HepG2 (cell line): ENCODE measurements around the gene UQCRC2. TPM values are rescaled to one million over a fixed set of nuclear protein-coding genes. Genes with fewer than 3 reads are reported as not detected.

Experiments used
- ATAC-seq: fragments of 200-7000 bp; cut with Tn5 transposase; 3 replicates; pipeline ENCODE4 v1.9.1; 2020; ENCODE audit warnings: mild to moderate bottlenecking, moderate library complexity
- BruUV-seq: library from RNA; stranded (reverse); fragments of 400-500 nt; replicated peaks from 2 replicates; lab custom pipeline; 2021; lab: Mats Ljungman, UMichigan
- CTCF ChIA-PET: fragments of 300-600 bp; formaldehyde crosslinking; extraction: SDS; loops from one replicate; lab custom pipeline; 2021; ENCODE audit warnings: low total read pairs, inconsistent platforms, low intra/inter-chr PET ratio; lab: Yijun Ruan, JAX
- POLR2A ChIA-PET: fragments of 350-600 bp; sonication (Branson Sonifier 250); formaldehyde crosslinking; loops from one replicate; lab custom pipeline; 2020; ENCODE audit warnings: antibody characterized with exemption, inconsistent platforms; lab: Yijun Ruan, JAX
- DNase-seq: peaks from one replicate; pipeline ENCODE4 v3.0.0-alpha.2; 2015; ENCODE audit warnings: low spot score
- FAIRE-seq: peaks from 3 replicates; lab custom pipeline; 2011; peaks lifted over from hg19 to GRCh38; lab: Jason Lieb, UNC
- H2AFZ ChIP-seq: one replicate; pipeline ENCODE4 v1.6.1; 2011; ENCODE audit warnings: low read length, inconsistent platforms
- H3K27ac ChIP-seq: fragments of 300-600 bp; 3 replicates; pipeline ENCODE4 v1.8.0; 2011; ENCODE audit warnings: mixed run types, mild to moderate bottlenecking, mixed read lengths, low read length, inconsistent platforms; ENCODE audit not compliant: insufficient read depth; ENCODE audit errors: extremely low read length
- H3K27me3 ChIP-seq, 2 experiments: fragments of 200-600 bp in 1 of 2; 2 replicates in 1 of 2; 3 replicates in 1 of 2; pipeline versions ENCODE4 v1.6.0 to v1.8.0; 2011; ENCODE audit warnings: low read length in 2 of 2, mild to moderate bottlenecking in 2 of 2, moderate library complexity in 2 of 2, inconsistent platforms in 1 of 2; ENCODE audit not compliant: insufficient read depth in 2 of 2, control insufficient read depth in 1 of 2
- H3K36me3 ChIP-seq, 2 experiments: fragments of 200-600 bp in 1 of 2; replicated peaks in 1 of 2; 2 replicates in 1 of 2; 3 replicates in 1 of 2; pipeline versions ENCODE4 v1.5.1 to v1.8.0; 2011; ENCODE audit warnings: low read length in 2 of 2, inconsistent platforms in 1 of 2; ENCODE audit not compliant: insufficient read depth in 2 of 2, control insufficient read depth in 1 of 2
- H3K4me1 ChIP-seq: 2 replicates; pipeline ENCODE4 v1.5.1; 2012; ENCODE audit warnings: low read length, inconsistent platforms; ENCODE audit not compliant: insufficient read depth
- H3K4me2 ChIP-seq: 2 replicates; pipeline ENCODE4 v1.6.0; 2011; ENCODE audit warnings: low read depth, low read length, inconsistent platforms
- H3K4me3 ChIP-seq, 3 experiments: fragments of 200-600 bp in 1 of 3; sonication (generic), shearing (Covaris generic) in 1 of 3; replicated peaks in 1 of 3; 2 replicates each; pipeline ENCODE4 v1.5.1; 2011 to 2016; ENCODE audit warnings: low read length in 3 of 3, inconsistent platforms in 2 of 3, low read depth in 2 of 3, mild to moderate bottlenecking in 2 of 3, control low read depth in 1 of 3, mixed read lengths in 1 of 3; ENCODE audit not compliant: insufficient read depth in 1 of 3
- H3K79me2 ChIP-seq: one replicate; pipeline ENCODE4 v1.6.1; 2011; ENCODE audit warnings: low read length, inconsistent platforms; ENCODE audit not compliant: insufficient read depth
- H3K9ac ChIP-seq: 2 replicates; pipeline ENCODE4 v1.6.0; 2011; ENCODE audit warnings: mild to moderate bottlenecking, low read depth, low read length, inconsistent platforms; ENCODE audit not compliant: insufficient read depth
- H3K9me3 ChIP-seq: 2 replicates; pipeline ENCODE4 v1.5.1; 2012; ENCODE audit warnings: mild to moderate bottlenecking, low read length
- H4K20me1 ChIP-seq: 2 replicates; pipeline ENCODE4 v1.6.0; 2011; ENCODE audit warnings: inconsistent platforms, mild to moderate bottlenecking, low read length, moderate library complexity; ENCODE audit not compliant: insufficient read depth
- ERF ChIP-seq: IDR thresholded peaks from 2 replicates; pipeline ENCODE4 v1.6.1; 2018; ENCODE audit warnings: missing biosample characterization, missing genetic modification reagents
- HDAC6 ChIP-seq: fragments of 200-600 bp; sonication (generic); IDR thresholded peaks from 2 replicates; pipeline ENCODE4 v1.7.0; 2017; ENCODE audit warnings: mild to moderate bottlenecking, antibody characterized with exemption, low read length, low read depth
- NFRKB ChIP-seq: fragments of 450-650 bp; IDR thresholded peaks from 2 replicates; pipeline ENCODE4 v1.6.1; 2017
- SKIL ChIP-seq: sonication (generic); formaldehyde crosslinking; IDR thresholded peaks from 2 replicates; pipeline ENCODE4 v1.8.0; 2022; ENCODE audit warnings: missing genetic modification reagents, mild to moderate bottlenecking, moderate library complexity, borderline replicate concordance
- SPEN ChIP-seq: sonication (generic); formaldehyde crosslinking; IDR thresholded peaks from 2 replicates; pipeline ENCODE4 v1.5.1; 2020; ENCODE audit warnings: low read depth, mild to moderate bottlenecking, missing genetic modification reagents
- ZFP36L1 ChIP-seq: sonication (generic); formaldehyde crosslinking; IDR thresholded peaks from 2 replicates; pipeline ENCODE4 v1.8.0; 2022; ENCODE audit warnings: mild to moderate bottlenecking, missing genetic modification reagents, moderate library complexity
- ZFP90 ChIP-seq: sonication (generic); formaldehyde crosslinking; IDR thresholded peaks from 2 replicates; pipeline ENCODE4 v1.8.0; 2022; ENCODE audit warnings: missing genetic modification reagents, mild to moderate bottlenecking, inconsistent platforms, borderline replicate concordance
- ZKSCAN5 ChIP-seq: sonication (generic); formaldehyde crosslinking; IDR thresholded peaks from 2 replicates; pipeline ENCODE4 v1.5.1; 2020; ENCODE audit warnings: mild to moderate bottlenecking, missing genetic modification reagents
- ZNF18 ChIP-seq: sonication (generic); formaldehyde crosslinking; IDR thresholded peaks from 2 replicates; pipeline ENCODE4 v1.8.0; 2022; ENCODE audit warnings: mild to moderate bottlenecking, missing genetic modification reagents; ENCODE audit not compliant: insufficient replicate concordance
- ZNF280D ChIP-seq: sonication (generic); formaldehyde crosslinking; IDR thresholded peaks from 2 replicates; pipeline ENCODE4 v1.5.1; 2020; ENCODE audit warnings: mild to moderate bottlenecking, missing genetic modification reagents
- ZNF605 ChIP-seq: sonication (generic); formaldehyde crosslinking; IDR thresholded peaks from 2 replicates; pipeline ENCODE4 v1.8.0; 2022; ENCODE audit warnings: mild to moderate bottlenecking, missing genetic modification reagents
- WGBS: methylation state at CpG from one replicate; pipeline ENCODE4 v1.1.6; 2017; ENCODE audit warnings: low lambda C conversion rate; 5-methylcytosine and 5-hydroxymethylcytosine counted together
- in situ Hi-C: cut with HindIII; loops from 2 replicates; pipeline ENCODE4 v1.10.0; 2017; ENCODE audit warnings: low pct_unique_long_range_greater_than_20kb; ENCODE audit not compliant: extremely low pct_ligation_motif_present
- intact Hi-C: fragments of 100-400 bp; cut with micrococcal nuclease; formaldehyde crosslinking; loops from one replicate; pipeline ENCODE4 v1.10.0; 2022; ENCODE audit not compliant: unreplicated experiment
- polyA plus RNA-seq, 8 experiments: library from polyadenylated mRNA; depleted of rRNA in 3 of 8; stranded (reverse) in 7 of 8; unstranded in 1 of 8; fragments of >200 nt; fragmentation: Illumina TruSeq in 4 of 8; extraction: Trizol in 4 of 8; gene quantifications; 2 replicates each; pipeline versions ENCODE4 v1.2.1 to v1.2.3, GENCODE V29; 2011 to 2016; ENCODE audit warnings: low read depth in 4 of 8, missing spikeins in 1 of 8, mixed read lengths in 1 of 8; ENCODE audit not compliant: insufficient read depth in 1 of 8
- total RNA-seq, 5 experiments: library from RNA; depleted of rRNA; stranded (reverse); fragments of >200 nt; fragmentation: Illumina TruSeq; extraction: Trizol; gene quantifications; 2 replicates each; pipeline ENCODE4 v1.2.3, GENCODE V29; 2016; ENCODE audit warnings: low read depth in 1 of 5
- TF ChIP-seq, protein P1 (sequence below): sonication (generic); IDR thresholded peaks from 2 replicates; pipeline ENCODE4 v1.6.1; 2016; ENCODE audit warnings: low read depth, borderline replicate concordance

The UQCRC2 gene
- total and polyA plus RNA-seq, 2 of the 13 experiments (the other 11 are each of a cell fraction or from before 2014, with no cell fraction given): 442 to 536 TPM

DNA sequence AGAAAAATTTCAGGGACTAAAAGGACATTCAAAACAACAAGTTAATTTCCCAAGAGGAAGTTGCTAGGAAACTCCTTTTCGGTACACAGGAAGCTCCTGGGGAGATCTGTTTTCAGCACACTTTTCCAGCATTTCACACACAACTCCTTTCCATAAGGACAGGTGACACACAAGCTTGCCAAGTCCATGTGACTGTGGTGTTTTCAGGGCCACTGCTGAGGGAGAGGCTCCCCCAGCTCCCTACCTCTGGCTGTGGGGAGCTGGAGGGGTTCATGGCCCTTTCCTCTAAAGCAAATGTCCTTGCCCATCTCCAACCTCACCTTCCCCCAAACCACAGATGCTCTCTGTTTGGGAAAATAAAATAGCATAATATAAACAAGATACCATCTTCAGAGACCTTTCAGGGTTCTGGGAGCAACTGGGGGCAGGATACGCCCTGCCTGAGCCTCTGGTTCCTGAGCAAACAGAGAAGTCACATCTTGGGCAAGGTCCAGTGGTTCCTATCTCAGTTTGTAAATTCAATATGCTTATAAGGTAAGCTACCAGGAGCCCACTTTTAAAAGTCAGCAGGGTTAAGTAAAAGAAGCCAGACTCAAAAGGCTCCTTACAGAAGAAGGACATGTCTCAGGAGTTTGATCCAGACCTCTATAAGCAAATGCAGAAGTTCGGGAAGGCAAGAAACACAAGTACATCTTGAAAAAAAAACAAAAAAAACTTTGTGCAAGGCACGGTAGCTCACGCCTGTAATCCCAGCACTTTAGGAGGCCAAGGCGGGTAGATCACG, 44.7 kb downstream of the UQCRC2 start:
- POLR2A ChIA-PET: interaction anchor here (0.9 to 1.9 kb wide), 5 partner anchors 10 to 194 kb away, joined by 4 to 8 read pairs (median 4); partner anchors contain the start of gene MOSMO
- in situ Hi-C loops: loop anchor here (5.0 kb wide), 2 partner anchors 99 to 189 kb away; no protein-coding TSS in a partner anchor
- FAIRE-seq: no peak
- peak; percentile 28; the same call in 1 of the 2 replicates for TF ChIP-seq SPEN (CRISPR knock-in tag)
- no peak for TF ChIP-seq ZNF18 (CRISPR knock-in tag)
- TF ChIP-seq ZNF605 (CRISPR knock-in tag): peak; percentile 47; the same call in 1 of the 2 replicates
- TF ChIP-seq NFRKB: no peak
- peak; percentile 41; the same call in 1 of the 2 replicates for TF ChIP-seq ERF (CRISPR knock-in tag)
- TF ChIP-seq, protein P1, sequence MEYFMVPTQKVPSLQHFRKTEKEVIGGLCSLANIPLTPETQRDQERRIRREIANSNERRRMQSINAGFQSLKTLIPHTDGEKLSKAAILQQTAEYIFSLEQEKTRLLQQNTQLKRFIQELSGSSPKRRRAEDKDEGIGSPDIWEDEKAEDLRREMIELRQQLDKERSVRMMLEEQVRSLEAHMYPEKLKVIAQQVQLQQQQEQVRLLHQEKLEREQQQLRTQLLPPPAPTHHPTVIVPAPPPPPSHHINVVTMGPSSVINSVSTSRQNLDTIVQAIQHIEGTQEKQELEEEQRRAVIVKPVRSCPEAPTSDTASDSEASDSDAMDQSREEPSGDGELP: peak; percentile 3; the same call in 1 of the 2 replicates
- TF ChIP-seq HDAC6: no peak
- TF ChIP-seq ZKSCAN5 (CRISPR knock-in tag): no peak
- no peak for TF ChIP-seq SKIL (CRISPR knock-in tag)
- TF ChIP-seq ZNF280D (CRISPR knock-in tag): no peak
- no peak for TF ChIP-seq ZFP90
- no peak for TF ChIP-seq ZFP36L1 (CRISPR knock-in tag)

More for the DNA sequence above, 44.7 kb downstream of the UQCRC2 start:
- Histone ChIP-seq H3K4me2 (peak overlapping the region; percentile 52), H3K36me3 (no peaks in the 10 kb centered on the region), H3K4me1 (peaks cover 61% of the 10 kb centered on the region), H3K9me3 (no peaks in the 10 kb centered on the region), H3K79me2 (no peaks in the 10 kb centered on the region), H3K27me3 (peaks cover 0 to under 1% of the 10 kb centered on the region in 2 experiments; a peak in 1 of 5 replicates), H3K27ac (peak overlapping the region; percentile 38), H2AFZ (peak overlapping the region; percentile 74), H3K4me3 (0 out of 6 replicates have a peak overlapping the region, but pooled peaks of 1 of the 3 experiments have one; percentile 12), H3K9ac (no peak overlapping the region), H4K20me1 (no peaks in the 10 kb centered on the region)
- intact Hi-C loops: no loop called here
- DNase-seq (no peak), ATAC-seq (peak; percentile 41)
- BruUV-seq: no TSS peak
- WGBS: 59% methylated on average over 7 of the region's 7 CpGs
- CTCF ChIA-PET: interaction anchor here (7.2 kb wide), 1 partner anchor 80 kb away, joined by 169 read pairs; no protein-coding TSS in a partner anchor
